Measurements from ENCODE around the gene TCFL5. TPM values are rescaled to one million over a fixed set of nuclear protein-coding genes. Genes with fewer than 3 reads are reported as not detected.

Gene TCFL5
- total and polyA plus RNA-seq, 3 donors from 2014 or later = 66.4 to 184 (median 85.3) TPM

GRCh38 chr20:62805711-62806382, 55.8 kb downstream of the TCFL5 start:
- peak overlapping the region; percentile 47 to 88 for H3K27ac ChIP-seq
- no peak for DNase-seq
- WGBS, 2 donors = 4 to 58% methylated on average over 8 to 13 of the region's 25 CpGs
- peaks cover 15% of the 10 kb centered on the region for H3K4me1 ChIP-seq
- no peaks in the 10 kb centered on the region for H3K9me3 ChIP-seq
- H3K36me3 ChIP-seq (ENCODE audit: low read depth, missing control alignments) = no peaks in the 10 kb centered on the region
- no peaks in the 10 kb centered on the region for H3K27me3 ChIP-seq
- intact Hi-C loops (cut with DNase I; ENCODE audit: low total_unique reads) = no loop called here
- TF ChIP-seq, protein P1, sequence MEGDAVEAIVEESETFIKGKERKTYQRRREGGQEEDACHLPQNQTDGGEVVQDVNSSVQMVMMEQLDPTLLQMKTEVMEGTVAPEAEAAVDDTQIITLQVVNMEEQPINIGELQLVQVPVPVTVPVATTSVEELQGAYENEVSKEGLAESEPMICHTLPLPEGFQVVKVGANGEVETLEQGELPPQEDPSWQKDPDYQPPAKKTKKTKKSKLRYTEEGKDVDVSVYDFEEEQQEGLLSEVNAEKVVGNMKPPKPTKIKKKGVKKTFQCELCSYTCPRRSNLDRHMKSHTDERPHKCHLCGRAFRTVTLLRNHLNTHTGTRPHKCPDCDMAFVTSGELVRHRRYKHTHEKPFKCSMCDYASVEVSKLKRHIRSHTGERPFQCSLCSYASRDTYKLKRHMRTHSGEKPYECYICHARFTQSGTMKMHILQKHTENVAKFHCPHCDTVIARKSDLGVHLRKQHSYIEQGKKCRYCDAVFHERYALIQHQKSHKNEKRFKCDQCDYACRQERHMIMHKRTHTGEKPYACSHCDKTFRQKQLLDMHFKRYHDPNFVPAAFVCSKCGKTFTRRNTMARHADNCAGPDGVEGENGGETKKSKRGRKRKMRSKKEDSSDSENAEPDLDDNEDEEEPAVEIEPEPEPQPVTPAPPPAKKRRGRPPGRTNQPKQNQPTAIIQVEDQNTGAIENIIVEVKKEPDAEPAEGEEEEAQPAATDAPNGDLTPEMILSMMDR (IDR thresholded peaks at IDR 0.05) = no peak
- no peak for TF ChIP-seq POLR2A (IDR thresholded peaks at IDR 0.05)
- peak overlapping the region; percentile 90 to 94 for H3K4me3 ChIP-seq

DNA sequence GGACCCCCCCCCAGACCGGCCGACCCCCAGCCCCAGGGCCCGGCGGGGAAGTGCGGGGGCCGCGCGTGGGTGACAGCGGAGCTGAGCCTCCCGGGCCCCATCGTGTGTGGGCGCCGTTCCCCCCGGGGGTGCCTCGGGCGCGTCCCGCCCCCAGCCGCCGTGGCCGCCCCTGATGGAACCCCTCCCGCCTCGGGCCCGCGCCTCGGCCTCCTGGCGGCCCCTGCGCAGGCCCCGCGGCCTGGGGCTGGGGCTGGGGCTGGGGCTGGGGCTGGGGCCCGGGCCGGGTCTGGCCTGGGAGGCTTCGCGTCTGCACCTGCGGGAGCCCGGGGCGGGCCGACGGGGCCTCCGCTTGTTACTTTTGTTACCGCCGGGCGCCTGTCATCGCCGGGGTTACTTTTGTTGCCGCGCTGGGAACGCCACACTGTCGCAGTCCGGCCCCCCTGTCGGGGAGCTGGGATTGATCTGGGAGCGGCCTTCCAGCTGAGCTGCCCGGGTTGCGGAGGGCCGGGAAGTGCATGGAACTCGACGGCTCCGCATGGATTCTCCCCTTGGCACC, 56.4 kb downstream of the TCFL5 start:
- H3K4me1 ChIP-seq = peaks cover 15% of the 10 kb centered on the region
- peak; percentile 40 for DNase-seq
- H3K27ac ChIP-seq = peak overlapping the region; percentile 66 to 88
- H3K27me3 ChIP-seq = no peaks in the 10 kb centered on the region
- intact Hi-C loops (cut with DNase I; ENCODE audit: low total_unique reads) = no loop called here
- H3K4me3 ChIP-seq = peak overlapping the region; percentile 90 to 94
- no peaks in the 10 kb centered on the region for H3K9me3 ChIP-seq
- H3K36me3 ChIP-seq (ENCODE audit: low read depth, missing control alignments) = no peaks in the 10 kb centered on the region
- no peak for TF ChIP-seq POLR2A (IDR thresholded peaks at IDR 0.05)
- TF ChIP-seq, protein P1 (IDR thresholded peaks at IDR 0.05) = no peak
- WGBS, 2 donors = 0% methylated on average over 12 of the region's 58 CpGs; no CpG with 5 or more reads in 1 of the 2 donors

- H3K4me3 ChIP-seq = peak within 1 kb of the TSS; percentile 90 to 94
- TF ChIP-seq, protein P1 (IDR thresholded peaks at IDR 0.05) = no peak
- no peak for TF ChIP-seq POLR2A (IDR thresholded peaks at IDR 0.05)
- H3K9me3 ChIP-seq = no peaks in the 10 kb centered on the region
- WGBS, 2 donors = 1% methylated on average over 52 of the region's 77 CpGs; no CpG with 5 or more reads in 1 of the 2 donors
- no peaks in the 10 kb centered on the region for H3K36me3 ChIP-seq (ENCODE audit: low read depth, missing control alignments)
- no peaks in the 10 kb centered on the region for H3K27me3 ChIP-seq
- DNase-seq = peak; percentile 73
- intact Hi-C loops (cut with DNase I; ENCODE audit: low total_unique reads) = no loop called here
- H3K27ac ChIP-seq = peak within 1 kb of the TSS; percentile 66 to 88
- peaks cover 15% of the 10 kb centered on the region for H3K4me1 ChIP-seq
Measured at GRCh38 chr20:62804627-62805154, 56.9 kb downstream of the TCFL5 start, which contains the start of gene OGFR. TSS of gene OGFR (plus strand) at chr20:62804835. CDS start at chr20:62804860, 25 bp downstream.

DNA sequence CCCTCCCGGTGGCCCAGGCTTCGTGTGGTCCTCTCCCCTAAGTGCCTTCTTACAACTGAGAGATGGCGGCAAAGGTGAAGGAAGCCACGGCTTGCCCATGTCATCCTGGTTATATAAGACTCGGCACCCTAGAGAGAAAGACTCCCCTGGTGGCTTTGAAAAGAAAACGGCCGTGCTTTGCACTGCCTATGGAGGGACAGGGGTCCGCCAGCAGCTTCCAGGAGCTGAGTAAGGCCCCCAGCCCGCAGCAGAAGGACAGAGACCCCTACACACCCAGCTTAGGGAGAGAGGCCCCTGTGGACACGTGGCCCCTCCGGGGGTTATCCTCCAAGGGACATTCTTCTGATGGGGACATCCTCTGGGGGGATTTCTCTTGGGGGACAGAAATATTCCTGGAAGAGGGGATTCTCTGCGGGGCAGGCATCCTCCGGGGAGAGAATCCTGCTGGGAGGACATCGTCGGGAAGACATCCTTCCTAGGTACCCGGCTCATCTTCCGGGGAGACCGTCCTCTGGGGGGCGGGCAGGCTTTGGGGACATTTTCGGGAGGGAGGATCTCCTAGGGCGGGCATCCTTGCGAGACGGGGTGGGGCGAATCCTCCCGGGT, 57.5 kb downstream of the TCFL5 start:
- H3K9me3 ChIP-seq = no peaks in the 10 kb centered on the region
- H3K36me3 ChIP-seq (ENCODE audit: low read depth, missing control alignments) = no peaks in the 10 kb centered on the region
- WGBS, 2 donors = 21 to 37% methylated on average over 15 to 20 of the region's 25 CpGs
- peak overlapping the region in 1 of 2 donors; percentile 88 for H3K27ac ChIP-seq
- no peak for DNase-seq
- TF ChIP-seq, protein P1 (IDR thresholded peaks at IDR 0.05) = no peak
- no peak for TF ChIP-seq POLR2A (IDR thresholded peaks at IDR 0.05)
- intact Hi-C loops (cut with DNase I; ENCODE audit: low total_unique reads) = no loop called here
- H3K4me3 ChIP-seq = peak overlapping the region; percentile 90 to 94
- H3K4me1 ChIP-seq = peaks cover 15% of the 10 kb centered on the region
- no peaks in the 10 kb centered on the region for H3K27me3 ChIP-seq
